Adrenal gland (tissue), 5 donors: ENCODE results near the gene AMN.

ENCODE experiments used
- CTCF ChIP-seq, 6 experiments: fragments of 450-650 bp in 4 of 6; fragments of 200-600 bp in 2 of 6; sonication (generic) in 1 of 6; IDR thresholded peaks; 1 replicate in 5 of 6; 2 replicates in 1 of 6; pipeline versions ENCODE4 v1.5.1 to v1.8.0; 2016 to 2021; ENCODE audit warnings: antibody characterized with exemption in 6 of 6, mild to moderate bottlenecking in 2 of 6, moderate library complexity in 1 of 6
- POLR2A ChIP-seq, 2 donors: fragments of 450-650 bp; IDR thresholded peaks; one replicate each; pipeline ENCODE4 v1.6.1; 2017; ENCODE audit warnings: antibody characterized with exemption in 2 of 2, mild to moderate bottlenecking in 2 of 2, moderate library complexity in 1 of 2
- donor health status: DM: no; HTN: no; CAD: no.

GRCh38 chr14:102951034-102951433 lies 28.6 kb downstream of the AMN start:
- TF ChIP-seq CTCF (IDR thresholded peaks at IDR 0.05) (no peak), POLR2A (IDR thresholded peaks at IDR 0.05) (no peak)
